Esophagus squamous epithelium (tissue), 5 donors: ENCODE results near the gene FAM180A. TPM values are rescaled to one million over a fixed set of nuclear protein-coding genes. Genes with fewer than 3 reads are reported as not detected.

Source experiments
- DNase-seq: peaks from one replicate; lab custom pipeline; 2025; lab: John Stamatoyannopoulos, UW
- H3K27ac ChIP-seq, 4 donors: fragments of 200-600 bp; sonication (generic); one replicate each; pipeline ENCODE4 v1.5.1; 2016 to 2019; ENCODE audit warnings: mild to moderate bottlenecking in 1 of 4
- H3K27me3 ChIP-seq, 4 donors: fragments of 200-600 bp; sonication (generic); 1 replicate in 3 of 4; 2 replicates in 1 of 4; pipeline versions ENCODE4 v1.5.1 to v1.6.0; 2017 to 2021; ENCODE audit warnings: antibody characterized with exemption in 1 of 4
- H3K36me3 ChIP-seq, 3 donors: fragments of 200-600 bp; sonication (generic); one replicate each; pipeline ENCODE4 v1.5.1; 2016 to 2019
- H3K4me1 ChIP-seq, 3 donors: fragments of 200-600 bp; sonication (generic); one replicate each; pipeline ENCODE4 v1.5.1; 2017 to 2019
- H3K4me3 ChIP-seq, 4 donors: fragments of 200-600 bp; sonication (generic); 1 replicate in 3 of 4; 2 replicates in 1 of 4; pipeline ENCODE4 v1.5.1; 2016 to 2019; ENCODE audit warnings: mild to moderate bottlenecking in 2 of 4, moderate library complexity in 1 of 4
- H3K9me3 ChIP-seq, 3 donors: fragments of 200-600 bp; sonication (generic); one replicate each; pipeline ENCODE4 v1.5.1; 2016 to 2019
- POLR2A ChIP-seq, 4 donors: fragments of 450-650 bp; IDR thresholded peaks; one replicate each; pipeline ENCODE4 v1.6.1; 2017; ENCODE audit warnings: antibody characterized with exemption in 4 of 4, mild to moderate bottlenecking in 4 of 4, moderate library complexity in 3 of 4
- WGBS, 2 donors: methylation state at CpG; one replicate each; pipeline ENCODE4 v1.1.5; 2018; 5-methylcytosine and 5-hydroxymethylcytosine counted together
- intact Hi-C: fragments of 100-400 bp; cut with DNase I; formaldehyde crosslinking; loops from one replicate; pipeline ENCODE4 v1.15.0; 2022
- total RNA-seq, 4 donors: library from RNA; depleted of rRNA; stranded (reverse); fragments of >200 nt; gene quantifications; one replicate each; pipeline ENCODE4 v1.1.0, GENCODE V29; 2016
- TF ChIP-seq, protein P1 (sequence below), 6 experiments: fragments of 450-650 bp in 4 of 6; fragments of 200-600 bp in 2 of 6; sonication (generic) in 2 of 6; IDR thresholded peaks; one replicate each; pipeline ENCODE4 v1.5.1; 2016 to 2019; ENCODE audit warnings: antibody characterized with exemption in 6 of 6, mild to moderate bottlenecking in 4 of 6, moderate library complexity in 4 of 6
- donor health status: DM: yes; HTN: yes; CAD: no.

The FAM180A gene
- total RNA-seq, 4 donors from 2014 or later = 0.38 to 5.0 (median 0.60) TPM

DNA sequence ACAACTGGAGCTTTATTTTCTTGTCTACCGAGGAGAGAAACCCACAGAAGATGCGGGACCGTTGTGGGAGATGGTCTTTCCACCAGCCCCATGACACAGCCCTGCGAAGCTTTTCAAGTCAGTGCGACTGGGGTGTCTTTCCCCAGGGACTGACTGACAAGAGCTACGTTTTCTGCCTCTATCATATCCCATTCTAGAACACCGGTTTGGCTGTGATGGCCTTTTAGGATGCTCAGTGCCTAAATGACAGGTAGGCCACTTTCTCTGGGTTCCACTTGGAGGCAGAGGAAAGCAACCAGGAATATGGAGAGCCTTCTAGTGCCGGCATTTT, 37.5 kb downstream of the FAM180A start:
- intact Hi-C loops = no loop called here
- H3K27ac ChIP-seq = no peak overlapping the region

DNA sequence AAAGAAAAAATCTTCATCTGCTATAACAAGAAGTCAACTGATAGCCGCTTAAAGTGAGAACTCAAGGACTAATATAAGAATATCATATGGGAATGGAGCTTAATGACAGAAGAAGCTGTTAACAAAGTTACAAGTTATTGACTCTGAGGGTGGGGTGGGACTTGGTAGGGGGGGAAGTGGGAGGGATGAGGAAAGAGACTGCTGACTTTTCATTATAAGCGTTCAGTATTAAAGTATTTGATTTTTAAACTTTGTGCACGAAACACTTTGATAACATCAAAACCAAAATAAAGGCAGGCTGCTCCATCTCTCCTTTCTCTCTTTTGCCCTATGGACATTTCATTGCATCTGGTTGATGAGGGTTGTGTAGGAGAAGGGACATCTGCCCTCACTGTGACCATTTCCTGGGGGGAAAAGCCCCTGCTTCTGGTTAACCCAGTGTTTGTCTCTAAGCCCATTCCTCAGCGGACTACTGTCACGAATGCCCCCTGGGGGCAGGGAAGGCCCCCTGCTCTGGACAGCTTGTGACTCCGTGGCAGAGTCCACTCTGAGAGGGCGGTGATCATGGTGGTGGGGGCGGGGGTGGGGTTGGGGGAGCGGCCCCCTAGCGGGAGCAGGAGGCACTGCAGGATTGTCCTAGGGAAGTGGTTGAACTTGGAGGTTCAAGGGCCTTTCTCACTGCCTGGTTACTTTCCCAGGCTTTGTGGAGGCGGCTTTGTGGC, 38.0 kb downstream of the FAM180A start:
- WGBS, 2 donors = 60 to 88% methylated on average over 3 to 7 of the region's 11 CpGs
- no peak for TF ChIP-seq POLR2A (IDR thresholded peaks at IDR 0.05)
- TF ChIP-seq, protein P1, sequence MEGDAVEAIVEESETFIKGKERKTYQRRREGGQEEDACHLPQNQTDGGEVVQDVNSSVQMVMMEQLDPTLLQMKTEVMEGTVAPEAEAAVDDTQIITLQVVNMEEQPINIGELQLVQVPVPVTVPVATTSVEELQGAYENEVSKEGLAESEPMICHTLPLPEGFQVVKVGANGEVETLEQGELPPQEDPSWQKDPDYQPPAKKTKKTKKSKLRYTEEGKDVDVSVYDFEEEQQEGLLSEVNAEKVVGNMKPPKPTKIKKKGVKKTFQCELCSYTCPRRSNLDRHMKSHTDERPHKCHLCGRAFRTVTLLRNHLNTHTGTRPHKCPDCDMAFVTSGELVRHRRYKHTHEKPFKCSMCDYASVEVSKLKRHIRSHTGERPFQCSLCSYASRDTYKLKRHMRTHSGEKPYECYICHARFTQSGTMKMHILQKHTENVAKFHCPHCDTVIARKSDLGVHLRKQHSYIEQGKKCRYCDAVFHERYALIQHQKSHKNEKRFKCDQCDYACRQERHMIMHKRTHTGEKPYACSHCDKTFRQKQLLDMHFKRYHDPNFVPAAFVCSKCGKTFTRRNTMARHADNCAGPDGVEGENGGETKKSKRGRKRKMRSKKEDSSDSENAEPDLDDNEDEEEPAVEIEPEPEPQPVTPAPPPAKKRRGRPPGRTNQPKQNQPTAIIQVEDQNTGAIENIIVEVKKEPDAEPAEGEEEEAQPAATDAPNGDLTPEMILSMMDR (IDR thresholded peaks at IDR 0.05) = peak in 1 of 6 experiments; percentile 51

More for the DNA sequence above, 37.5 kb downstream of the FAM180A start:
- Histone ChIP-seq H3K36me3 (no peaks in the 10 kb centered on the region), H3K27me3 (peaks cover 0 to 10% (median 0%) of the 10 kb centered on the region in 4 donors), H3K4me1 (peaks cover 6 to 45% (median 15%) of the 10 kb centered on the region in 3 donors), H3K4me3 (no peak overlapping the region), H3K9me3 (no peaks in the 10 kb centered on the region)
- 59 to 73% methylated on average over 6 to 7 of the region's 8 CpGs for WGBS, 2 donors
- no peak for TF ChIP-seq POLR2A (IDR thresholded peaks at IDR 0.05)
- TF ChIP-seq, protein P1 (IDR thresholded peaks at IDR 0.05) = peak in 1 of 6 experiments; percentile 2
- no peak for DNase-seq

DNA sequence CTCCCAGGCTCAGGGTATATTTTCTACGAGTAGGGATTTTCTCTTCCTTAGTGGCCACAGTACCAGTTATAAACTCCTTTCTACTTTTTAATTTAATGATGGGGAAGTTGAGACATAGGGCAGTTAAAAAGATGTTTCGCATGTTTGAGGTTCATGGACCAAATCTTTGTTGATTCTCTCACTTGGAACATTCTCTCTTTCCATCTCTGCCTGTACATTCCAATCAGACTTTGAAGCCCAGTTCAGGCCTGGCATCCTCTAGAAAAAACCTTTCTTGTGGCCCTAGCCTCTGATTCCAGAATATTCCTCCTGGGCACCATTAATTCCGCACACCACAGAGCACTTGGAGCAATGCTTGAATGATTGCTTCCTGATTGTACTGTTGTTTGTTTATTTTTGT, 39.1 kb downstream of the FAM180A start:
- WGBS, 2 donors = 90 to 95% methylated on average over 3 of the region's 3 CpGs
- no peaks in the 10 kb centered on the region for H3K36me3 ChIP-seq
- H3K27ac ChIP-seq = no peak overlapping the region
- H3K9me3 ChIP-seq = no peaks in the 10 kb centered on the region
- peaks cover 13 to 55% (median 19%) of the 10 kb centered on the region in 3 donors for H3K4me1 ChIP-seq
- H3K27me3 ChIP-seq = peaks cover 0 to 8% (median 0%) of the 10 kb centered on the region in 4 donors
- no peak for DNase-seq
- H3K4me3 ChIP-seq = no peak overlapping the region
- intact Hi-C loops = no loop called here
- TF ChIP-seq POLR2A (IDR thresholded peaks at IDR 0.05) = no peak
- TF ChIP-seq, protein P1 (IDR thresholded peaks at IDR 0.05) = no peak

More for the DNA sequence above, 38.0 kb downstream of the FAM180A start:
- intact Hi-C loops = no loop called here
- H3K4me3 ChIP-seq = no peak overlapping the region
- H3K4me1 ChIP-seq = peaks cover 12 to 50% (median 20%) of the 10 kb centered on the region in 3 donors
- peaks cover 0 to 10% (median 0%) of the 10 kb centered on the region in 4 donors for H3K27me3 ChIP-seq
- no peaks in the 10 kb centered on the region for H3K36me3 ChIP-seq
- DNase-seq = no peak
- no peak overlapping the region for H3K27ac ChIP-seq
- H3K9me3 ChIP-seq = no peaks in the 10 kb centered on the region

DNA sequence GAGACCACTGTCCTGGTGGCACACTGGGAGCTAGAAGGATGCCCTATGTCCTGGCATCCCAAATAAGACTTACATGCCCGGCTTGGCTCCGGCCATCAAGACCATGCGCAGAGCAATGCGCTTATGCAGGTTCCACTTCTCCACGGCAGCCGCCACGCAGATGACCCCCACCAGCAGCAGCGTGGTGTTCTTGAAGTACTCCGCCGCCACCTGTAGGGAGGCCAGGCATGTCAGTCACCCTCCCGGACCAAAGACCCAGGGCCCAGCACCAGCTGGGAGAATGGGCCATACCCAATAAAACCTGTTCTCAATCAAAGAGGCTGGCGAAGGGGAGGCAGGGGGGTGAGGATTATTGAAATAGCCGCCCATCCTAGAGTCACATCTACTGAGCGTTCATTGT, 40.6 kb downstream of the FAM180A start:
- no peak overlapping the region for H3K4me3 ChIP-seq
- H3K27me3 ChIP-seq = no peaks in the 10 kb centered on the region
- no peak for TF ChIP-seq POLR2A (IDR thresholded peaks at IDR 0.05)
- TF ChIP-seq, protein P1 (IDR thresholded peaks at IDR 0.05) = no peak
- intact Hi-C loops = no loop called here
- H3K4me1 ChIP-seq = peaks cover 13 to 51% (median 17%) of the 10 kb centered on the region in 3 donors
- no peaks in the 10 kb centered on the region for H3K9me3 ChIP-seq
- H3K27ac ChIP-seq = peak overlapping the region; percentile 28 to 87 (median 81)
- WGBS, 2 donors = 84 to 91% methylated on average over 4 to 13 of the region's 14 CpGs
- DNase-seq = no peak
- no peaks in the 10 kb centered on the region for H3K36me3 ChIP-seq

DNA sequence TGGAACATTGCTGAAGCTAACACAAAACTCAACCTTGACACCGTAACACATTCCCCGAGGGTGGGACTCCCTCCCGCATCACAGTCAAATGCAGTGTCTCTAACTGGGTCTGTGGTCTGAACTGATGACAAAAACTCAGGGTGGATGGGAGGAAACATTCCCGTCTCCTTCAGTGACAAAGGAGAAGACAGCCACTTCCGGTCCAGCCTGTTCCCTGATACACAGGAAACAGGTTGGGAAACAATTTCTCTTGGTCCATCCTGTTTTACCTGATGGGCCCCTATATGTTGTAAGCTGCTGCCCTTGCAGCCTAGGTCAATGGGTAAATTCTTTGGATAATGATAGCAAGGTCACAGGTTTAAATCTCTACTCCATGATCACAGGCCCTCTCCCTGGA, 41.0 kb downstream of the FAM180A start:
- TF ChIP-seq, protein P1 (IDR thresholded peaks at IDR 0.05) = no peak
- TF ChIP-seq POLR2A (IDR thresholded peaks at IDR 0.05) = no peak
- DNase-seq = no peak
- no peak overlapping the region for H3K4me3 ChIP-seq
- no peaks in the 10 kb centered on the region for H3K27me3 ChIP-seq
- no peaks in the 10 kb centered on the region for H3K36me3 ChIP-seq
- WGBS, 2 donors = 58 to 59% methylated on average over 5 of the region's 5 CpGs
- peaks cover 13 to 51% (median 17%) of the 10 kb centered on the region in 3 donors for H3K4me1 ChIP-seq
- intact Hi-C loops = no loop called here
- H3K9me3 ChIP-seq = no peaks in the 10 kb centered on the region
- peak overlapping the region; percentile 75 to 87 (median 81) for H3K27ac ChIP-seq
